ENCODE data around the gene LAMC2. TPM values are rescaled to one million over a fixed set of nuclear protein-coding genes. Genes with fewer than 3 reads are reported as not detected.
A peak's percentile ranks its signal among the peaks of the same experiment; 100 is the strongest.

The LAMC2 gene
- total and polyA plus RNA-seq, 2 donors from 2014 or later: 4.0 to 89.0 TPM

DNA sequence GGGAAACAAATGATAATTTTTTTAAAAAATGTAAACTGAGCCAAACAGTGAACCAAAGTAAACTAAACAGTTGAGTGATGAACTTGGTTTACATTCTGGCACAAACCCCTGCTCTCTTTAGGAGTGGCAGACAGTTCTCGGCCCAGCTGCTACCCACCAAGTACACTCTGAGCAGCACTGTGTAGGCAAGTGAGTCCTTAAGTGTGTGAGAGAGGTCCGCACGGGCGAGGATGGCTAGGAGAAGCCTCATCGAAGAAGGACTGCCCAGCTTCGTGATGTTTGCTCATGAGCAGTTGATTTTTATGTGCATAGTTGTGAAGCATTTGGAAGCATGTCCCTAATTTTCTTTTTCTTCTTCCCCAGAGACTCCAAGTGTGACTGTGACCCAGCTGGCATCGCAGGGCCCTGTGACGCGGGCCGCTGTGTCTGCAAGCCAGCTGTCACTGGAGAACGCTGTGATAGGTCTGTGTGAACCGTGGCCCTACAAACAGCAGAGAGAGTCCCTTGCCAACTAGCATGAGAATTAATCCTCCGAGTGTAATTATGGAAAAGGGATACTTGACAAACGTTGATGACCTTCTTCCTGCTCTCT lies 32.1 kb downstream of the LAMC2 start:
- DNase-seq (peak in 2 of 5 donors; percentile 34 to 88), FAIRE-seq (no peak)
- Histone ChIP-seq H3K4me3 (ENCODE audit: low read length in 3 of 3) (no peak overlapping the region), H3K36me3 (ENCODE audit: control insufficient read depth in 2 of 3, insufficient read depth in 3 of 3, low read length in 3 of 3) (no peaks in the 10 kb centered on the region), H3K9me3 (ENCODE audit: control insufficient read depth in 2 of 3, insufficient read depth in 1 of 3, low read length in 3 of 3) (no peaks in the 10 kb centered on the region), H3K27me3 (ENCODE audit: control insufficient read depth, insufficient read depth, low read length) (no peaks in the 10 kb centered on the region), H3K27ac (ENCODE audit: low read depth in 2 of 2, low read length in 2 of 2) (no peak overlapping the region), H3K9ac (ENCODE audit: low read length in 3 of 3) (no peak overlapping the region), H3K4me1 (ENCODE audit: control insufficient read depth in 2 of 3, insufficient read depth in 2 of 3, low read depth in 1 of 3, low read length in 3 of 3) (peaks cover 0 to 7% (median 5%) of the 10 kb centered on the region in 3 donors)
- intact Hi-C loops (cut with DNase I): no loop called here
- TF ChIP-seq, protein P1, sequence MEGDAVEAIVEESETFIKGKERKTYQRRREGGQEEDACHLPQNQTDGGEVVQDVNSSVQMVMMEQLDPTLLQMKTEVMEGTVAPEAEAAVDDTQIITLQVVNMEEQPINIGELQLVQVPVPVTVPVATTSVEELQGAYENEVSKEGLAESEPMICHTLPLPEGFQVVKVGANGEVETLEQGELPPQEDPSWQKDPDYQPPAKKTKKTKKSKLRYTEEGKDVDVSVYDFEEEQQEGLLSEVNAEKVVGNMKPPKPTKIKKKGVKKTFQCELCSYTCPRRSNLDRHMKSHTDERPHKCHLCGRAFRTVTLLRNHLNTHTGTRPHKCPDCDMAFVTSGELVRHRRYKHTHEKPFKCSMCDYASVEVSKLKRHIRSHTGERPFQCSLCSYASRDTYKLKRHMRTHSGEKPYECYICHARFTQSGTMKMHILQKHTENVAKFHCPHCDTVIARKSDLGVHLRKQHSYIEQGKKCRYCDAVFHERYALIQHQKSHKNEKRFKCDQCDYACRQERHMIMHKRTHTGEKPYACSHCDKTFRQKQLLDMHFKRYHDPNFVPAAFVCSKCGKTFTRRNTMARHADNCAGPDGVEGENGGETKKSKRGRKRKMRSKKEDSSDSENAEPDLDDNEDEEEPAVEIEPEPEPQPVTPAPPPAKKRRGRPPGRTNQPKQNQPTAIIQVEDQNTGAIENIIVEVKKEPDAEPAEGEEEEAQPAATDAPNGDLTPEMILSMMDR (IDR thresholded peaks at IDR 0.05; ENCODE audit: borderline replicate concordance, extremely low read depth, insufficient read depth): no peak

DNA sequence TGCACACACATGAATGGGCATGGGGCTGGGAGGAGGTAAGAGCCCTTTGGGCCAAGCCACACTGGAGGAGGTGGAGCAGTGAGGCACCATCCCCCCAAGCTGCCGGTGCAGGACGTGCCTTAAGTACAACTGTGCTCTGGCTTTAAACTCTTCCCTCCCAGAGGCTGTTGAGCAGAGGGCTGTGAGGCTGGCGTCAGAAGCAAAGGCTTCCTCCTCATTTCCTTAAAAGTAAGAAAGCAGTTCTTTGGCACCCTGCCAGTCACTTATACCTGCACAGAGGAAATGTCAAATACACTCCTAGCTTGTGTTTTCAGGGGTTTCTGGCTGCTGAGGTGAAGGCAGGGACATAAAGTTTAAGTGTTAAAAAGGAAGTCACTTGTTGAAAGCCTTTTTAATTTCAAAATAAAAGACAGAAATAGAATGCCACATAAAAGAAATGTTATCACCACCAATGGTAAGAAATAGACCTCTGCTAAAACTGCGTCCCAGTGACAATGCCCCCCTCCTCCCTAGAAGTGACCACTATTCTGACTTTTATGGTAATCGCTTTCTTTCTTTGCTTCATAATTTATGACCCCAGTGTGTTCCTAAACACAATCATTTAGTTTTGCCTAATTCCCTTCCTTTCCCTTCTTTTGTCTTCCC lies 33.0 kb downstream of the LAMC2 start:
- intact Hi-C loops (cut with DNase I): no loop called here
- Histone ChIP-seq H3K27ac (ENCODE audit: low read depth in 2 of 2, low read length in 2 of 2) (no peak overlapping the region), H3K4me3 (ENCODE audit: low read length in 3 of 3) (no peak overlapping the region), H3K9me3 (ENCODE audit: control insufficient read depth in 2 of 3, insufficient read depth in 1 of 3, low read length in 3 of 3) (no peaks in the 10 kb centered on the region), H3K36me3 (ENCODE audit: control insufficient read depth in 2 of 3, insufficient read depth in 3 of 3, low read length in 3 of 3) (no peaks in the 10 kb centered on the region), H3K4me1 (ENCODE audit: control insufficient read depth in 2 of 3, insufficient read depth in 2 of 3, low read depth in 1 of 3, low read length in 3 of 3) (peaks cover 0 to 7% (median 5%) of the 10 kb centered on the region in 3 donors), H3K9ac (ENCODE audit: low read length in 3 of 3) (no peak overlapping the region), H3K27me3 (ENCODE audit: control insufficient read depth, insufficient read depth, low read length) (no peaks in the 10 kb centered on the region)
- no peak for FAIRE-seq
- DNase-seq: peak; percentile 75 to 89 (median 80)
- TF ChIP-seq, protein P1 (IDR thresholded peaks at IDR 0.05; ENCODE audit: borderline replicate concordance, extremely low read depth, insufficient read depth): no peak

DNA sequence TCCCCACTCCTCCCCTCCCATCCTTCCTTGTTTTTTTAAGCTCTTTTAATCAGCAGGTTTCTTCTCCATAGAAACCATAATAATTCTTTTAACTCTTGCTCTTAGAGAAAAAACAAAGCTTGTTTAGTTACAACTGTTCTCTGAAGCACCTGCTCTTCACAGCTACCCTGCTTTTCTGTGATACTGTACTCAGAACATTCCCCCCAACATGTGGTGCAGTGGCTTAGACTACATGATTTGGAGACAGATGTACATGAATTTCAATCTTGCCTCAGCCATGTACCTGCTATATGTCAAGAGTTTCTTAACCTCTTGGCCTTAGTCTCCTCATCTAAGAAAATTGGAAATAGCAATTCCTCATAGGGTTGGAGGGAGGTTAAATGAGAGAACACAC lies 33.5 kb downstream of the LAMC2 start:
- FAIRE-seq (no peak), DNase-seq (no peak)
- H3K27me3 ChIP-seq (ENCODE audit: control insufficient read depth, insufficient read depth, low read length): no peaks in the 10 kb centered on the region
- TF ChIP-seq, protein P1 (IDR thresholded peaks at IDR 0.05; ENCODE audit: borderline replicate concordance, extremely low read depth, insufficient read depth): no peak
- no peaks in the 10 kb centered on the region for H3K9me3 ChIP-seq (ENCODE audit: control insufficient read depth in 2 of 3, insufficient read depth in 1 of 3, low read length in 3 of 3)
- no peak overlapping the region for H3K9ac ChIP-seq (ENCODE audit: low read length in 3 of 3)
- H3K4me3 ChIP-seq (ENCODE audit: low read length in 3 of 3): no peak overlapping the region
- H3K4me1 ChIP-seq (ENCODE audit: control insufficient read depth in 2 of 3, insufficient read depth in 2 of 3, low read depth in 1 of 3, low read length in 3 of 3): peaks cover 0 to 7% (median 5%) of the 10 kb centered on the region in 3 donors
- no peaks in the 10 kb centered on the region for H3K36me3 ChIP-seq (ENCODE audit: control insufficient read depth in 2 of 3, insufficient read depth in 3 of 3, low read length in 3 of 3)
- intact Hi-C loops (cut with DNase I): no loop called here
- no peak overlapping the region for H3K27ac ChIP-seq (ENCODE audit: low read depth in 2 of 2, low read length in 2 of 2)
